HepG2 (cell line): Measurements from ENCODE around the gene PRKCZ. TPM values are rescaled to one million over a fixed set of nuclear protein-coding genes. Genes with fewer than 3 reads are reported as not detected.

Source experiments
- CBX5 ChIP-seq: sonication (generic); formaldehyde crosslinking; IDR thresholded peaks from 2 replicates; pipeline ENCODE4 v1.4.0; 2020; ENCODE audit warnings: missing genetic modification reagents, borderline replicate concordance
- CEBPZ ChIP-seq: IDR thresholded peaks from 2 replicates; pipeline ENCODE4 v1.6.1; 2012; ENCODE audit warnings: low read length, improper control_type of control experiment
- HNRNPK ChIP-seq: fragments of 200-400 bp; formaldehyde crosslinking; IDR thresholded peaks from 2 replicates; pipeline ENCODE4 v1.6.1; 2018; ENCODE audit warnings: low read length, low read depth, moderate library complexity, mild to moderate bottlenecking; ENCODE audit not compliant: poor library complexity, severe bottlenecking
- MAFF ChIP-seq: IDR thresholded peaks from 2 replicates; pipeline ENCODE4 v1.6.1; 2011; ENCODE audit warnings: low read depth, low read length, improper control_type of control experiment
- MIER2 ChIP-seq: IDR thresholded peaks from 2 replicates; pipeline ENCODE4 v1.6.1; 2016; ENCODE audit warnings: missing biosample characterization, missing genetic modification reagents
- NR1H2 ChIP-seq: sonication (generic); formaldehyde crosslinking; IDR thresholded peaks from 2 replicates; pipeline ENCODE4 v1.8.1; 2022; ENCODE audit warnings: low read depth, missing genetic modification reagents, borderline replicate concordance
- NRL ChIP-seq: sonication (generic); formaldehyde crosslinking; IDR thresholded peaks from 2 replicates; pipeline ENCODE4 v1.5.0; 2020; ENCODE audit warnings: missing genetic modification reagents, mild to moderate bottlenecking, moderate library complexity, borderline replicate concordance
- PLSCR1 ChIP-seq: sonication (generic); formaldehyde crosslinking; IDR thresholded peaks from 2 replicates; pipeline ENCODE4 v1.5.0; 2020; ENCODE audit warnings: missing genetic modification reagents, mild to moderate bottlenecking, borderline replicate concordance
- RARG ChIP-seq: sonication (generic); formaldehyde crosslinking; IDR thresholded peaks from 2 replicates; pipeline ENCODE4 v1.4.0; 2020; ENCODE audit warnings: low read depth, mild to moderate bottlenecking, missing genetic modification reagents
- REPIN1 ChIP-seq: sonication (generic); formaldehyde crosslinking; IDR thresholded peaks from 2 replicates; pipeline ENCODE4 v1.8.0; 2022; ENCODE audit warnings: missing genetic modification reagents, low read depth, mild to moderate bottlenecking, borderline replicate concordance
- RFXAP ChIP-seq: sonication (generic); formaldehyde crosslinking; IDR thresholded peaks from 2 replicates; pipeline ENCODE4 v1.4.0; 2020; ENCODE audit warnings: missing genetic modification reagents, borderline replicate concordance
- SCMH1 ChIP-seq: sonication (generic); formaldehyde crosslinking; IDR thresholded peaks from 2 replicates; pipeline ENCODE4 v1.9.0; 2021; ENCODE audit warnings: missing genetic modification reagents, mild to moderate bottlenecking, borderline replicate concordance
- TERF1 ChIP-seq: sonication (generic); formaldehyde crosslinking; IDR thresholded peaks from 2 replicates; pipeline ENCODE4 v1.8.0; 2022; ENCODE audit warnings: mild to moderate bottlenecking, missing genetic modification reagents, moderate library complexity
- TOE1 ChIP-seq: sonication (generic); formaldehyde crosslinking; IDR thresholded peaks from 2 replicates; pipeline ENCODE4 v1.4.0; 2020; ENCODE audit warnings: mild to moderate bottlenecking, missing genetic modification reagents
- ZBED4 ChIP-seq: sonication (generic); formaldehyde crosslinking; IDR thresholded peaks from 2 replicates; pipeline ENCODE4 v1.4.0; 2020; ENCODE audit warnings: missing genetic modification reagents, borderline replicate concordance
- ZBTB44 ChIP-seq: sonication (generic); formaldehyde crosslinking; IDR thresholded peaks from 2 replicates; pipeline ENCODE4 v1.4.0; 2020; ENCODE audit warnings: missing genetic modification reagents
- polyA plus RNA-seq, 8 experiments: library from polyadenylated mRNA; depleted of rRNA in 3 of 8; stranded (reverse) in 7 of 8; unstranded in 1 of 8; fragments of >200 nt; fragmentation: Illumina TruSeq in 4 of 8; extraction: Trizol in 4 of 8; gene quantifications; 2 replicates each; pipeline versions ENCODE4 v1.2.1 to v1.2.3, GENCODE V29; 2011 to 2016; ENCODE audit warnings: low read depth in 4 of 8, missing spikeins in 1 of 8, mixed read lengths in 1 of 8; ENCODE audit not compliant: insufficient read depth in 1 of 8
- total RNA-seq, 5 experiments: library from RNA; depleted of rRNA; stranded (reverse); fragments of >200 nt; fragmentation: Illumina TruSeq; extraction: Trizol; gene quantifications; 2 replicates each; pipeline ENCODE4 v1.2.3, GENCODE V29; 2016; ENCODE audit warnings: low read depth in 1 of 5

The PRKCZ gene
- total and polyA plus RNA-seq, 2 of the 13 experiments (the other 11 are each of a cell fraction or from before 2014, with no cell fraction given) = 34.7 to 85.2 TPM

- TF ChIP-seq PLSCR1 (CRISPR knock-in tag) = no peak
- TF ChIP-seq REPIN1 (CRISPR knock-in tag) = peak; percentile 34; the same call in 1 of the 2 replicates
- TF ChIP-seq NR1H2 (CRISPR knock-in tag) = no peak
- no peak for TF ChIP-seq NRL (CRISPR knock-in tag)
- TF ChIP-seq MIER2 (CRISPR knock-in tag) = peak; percentile 8; the same call in 1 of the 2 replicates
- TF ChIP-seq TOE1 (CRISPR knock-in tag) = no peak
- no peak for TF ChIP-seq ZBED4 (CRISPR knock-in tag)
- no peak for TF ChIP-seq SCMH1 (CRISPR knock-in tag)
- no peak for TF ChIP-seq HNRNPK
- no peak for TF ChIP-seq TERF1 (CRISPR knock-in tag)
- TF ChIP-seq ZBTB44 (CRISPR knock-in tag) = no peak
- no peak for TF ChIP-seq RARG (CRISPR knock-in tag)
- TF ChIP-seq MAFF = no peak
- 0 out of 2 replicates have a peak, but pooled peaks have one; percentile 19 for TF ChIP-seq CBX5 (CRISPR knock-in tag)
- no peak; the same call in 1 of the 2 replicates for TF ChIP-seq RFXAP (CRISPR knock-in tag)
- no peak for TF ChIP-seq CEBPZ
Observed at GRCh38 chr1:2104621-2105427, 54.6 kb downstream of the PRKCZ start (continued).
